ENCODE results near the gene NEURL2.

DNA sequence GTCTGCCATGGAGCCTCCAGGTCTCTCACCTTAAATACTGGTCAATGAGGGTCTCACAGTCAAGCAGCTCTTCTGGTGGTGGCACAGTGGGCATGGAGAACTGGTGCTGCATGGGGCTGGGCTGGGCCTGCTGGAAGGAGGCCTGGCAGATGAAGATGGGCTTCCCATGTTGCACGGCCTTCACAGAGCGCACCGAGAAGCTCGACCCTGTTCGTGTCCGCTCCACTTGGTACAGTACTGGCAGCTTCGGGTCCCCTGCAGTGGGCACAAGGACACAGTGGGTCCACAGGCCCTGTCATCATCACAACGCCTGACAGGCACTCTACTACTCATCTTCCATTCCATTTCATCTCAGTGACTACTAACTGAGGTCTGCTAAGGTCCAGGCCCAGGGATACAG, 42.6 kb downstream of the NEURL2 start:
- TF ChIP-seq POLR2AphosphoS5 (IDR thresholded peaks at IDR 0.05; ENCODE audit: low read depth, low read length) (no peak), POLR2A (IDR thresholded peaks at IDR 0.05; ENCODE audit: low read depth, low read length) (no peak), TAF1 (IDR thresholded peaks at IDR 0.05; ENCODE audit: borderline replicate concordance, low read depth, low read length) (no peak)

Measured in GM12892 (cell line).